22Rv1 (cell line): ENCODE measurements around the gene ISCA1.

Experiments
- CTCF ChIP-seq: fragments of 450-650 bp; IDR thresholded peaks from 2 replicates; pipeline ENCODE4 v1.5.1; 2017; ENCODE audit warnings: mild to moderate bottlenecking
- ZFX ChIP-seq: fragments of 450-650 bp; IDR thresholded peaks from 2 replicates; pipeline ENCODE4 v1.6.1; 2017; ENCODE audit warnings: antibody characterized with exemption, borderline replicate concordance

DNA sequence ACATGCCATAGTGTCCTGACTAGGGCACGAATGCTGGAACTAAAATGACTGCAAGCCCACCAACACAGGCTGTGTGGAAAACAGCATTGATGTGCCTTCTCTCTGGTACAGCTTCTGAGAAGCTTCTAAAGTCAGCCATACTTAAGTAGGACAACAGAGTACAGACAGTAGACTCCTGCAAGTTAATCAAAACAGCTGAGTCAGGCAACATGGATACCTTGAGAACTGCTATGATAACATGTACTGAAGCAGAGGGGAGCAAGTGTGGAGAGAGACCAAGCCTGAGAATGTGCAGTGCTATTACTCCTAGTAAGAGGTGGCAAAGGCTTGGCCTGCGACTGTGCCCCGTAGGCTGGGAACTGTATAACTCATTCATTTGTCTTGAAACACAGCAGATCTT is 2.5 kb downstream of the ISCA1 start:
- TF ChIP-seq CTCF (no peak), ZFX (no peak)
